H1 (cell line): Measurements from ENCODE around the gene CMSS1.

Source experiments
- CTCF ChIP-seq, 3 experiments: IDR thresholded peaks; 1 replicate in 2 of 3; 2 replicates in 1 of 3; pipeline versions ENCODE4 v1.5.1 to v1.6.1; 2011; ENCODE audit warnings: low read length in 3 of 3, mild to moderate bottlenecking in 3 of 3, inconsistent platforms in 2 of 3, low read depth in 1 of 3, moderate library complexity in 1 of 3; ENCODE audit not compliant: insufficient read depth in 1 of 3; ENCODE audit errors: control extremely low read depth in 1 of 3
- EZH2 ChIP-seq: fragments of 200-600 bp; sonication (generic); IDR thresholded peaks from 2 replicates; pipeline ENCODE4 v1.7.1; 2012; ENCODE audit warnings: low read depth, mild to moderate bottlenecking, moderate library complexity, low read length, inconsistent platforms; ENCODE audit not compliant: severe bottlenecking
- FOSL1 ChIP-seq: IDR thresholded peaks from 2 replicates; pipeline ENCODE4 v1.6.1; 2011; ENCODE audit warnings: mild to moderate bottlenecking, low read depth, low read length, moderate library complexity; ENCODE audit not compliant: insufficient read depth
- KDM1A ChIP-seq: fragments of 200-600, 300-600 bp; sonication (generic); IDR thresholded peaks from 2 replicates; pipeline ENCODE4 v1.7.1; 2016; ENCODE audit warnings: mild to moderate bottlenecking, low read length, borderline replicate concordance
- POLR2A ChIP-seq, 2 experiments: IDR thresholded peaks; 1 replicate in 1 of 2; 2 replicates in 1 of 2; pipeline ENCODE4 v1.6.1; 2011; ENCODE audit warnings: low read depth in 2 of 2, low read length in 2 of 2, mild to moderate bottlenecking in 2 of 2; ENCODE audit errors: control extremely low read depth in 1 of 2
- POLR2AphosphoS5 ChIP-seq: IDR thresholded peaks from 2 replicates; pipeline ENCODE4 v1.6.1; 2011; ENCODE audit warnings: low read depth, low read length
- RBBP5 ChIP-seq: IDR thresholded peaks from 2 replicates; pipeline ENCODE4 v1.7.1; 2012; ENCODE audit warnings: low read depth, mild to moderate bottlenecking, inconsistent platforms, low read length, moderate library complexity, borderline replicate concordance
- USF2 ChIP-seq: IDR thresholded peaks from 2 replicates; pipeline ENCODE4 v1.6.1; 2011; ENCODE audit warnings: low read length, improper control_type of control experiment

- TF ChIP-seq POLR2A (IDR thresholded peaks at IDR 0.05; ENCODE audit: control extremely low read depth in 1 of 2, low read depth in 2 of 2, low read length in 2 of 2) (no peak), RBBP5 (no peak), EZH2 (no peak), CTCF (IDR thresholded peaks at IDR 0.05; ENCODE audit: control extremely low read depth in 1 of 3, insufficient read depth in 1 of 3, low read depth in 1 of 3, low read length in 3 of 3) (no peak), POLR2AphosphoS5 (no peak), FOSL1 (no peak), USF2 (no peak), KDM1A (no peak)
Observed at GRCh38 chr3:100008081-100008698, 190.5 kb downstream of the CMSS1 start.
